Right lobe of liver (tissue), 6 donors: ENCODE results near the gene LGALS8. TPM values are rescaled to one million over a fixed set of nuclear protein-coding genes. Genes with fewer than 3 reads are reported as not detected.

Experiments used
- ATAC-seq, 4 donors: fragments of 200-7000 bp; cut with Tn5 transposase; one replicate each; pipeline ENCODE4 v1.9.1; 2020; ENCODE audit warnings: mild to moderate bottlenecking in 4 of 4, moderate library complexity in 4 of 4
- DNase-seq, 3 donors: peaks; one replicate each; pipeline ENCODE4 v3.0.0-alpha.2; 2020
- H3K27ac ChIP-seq, 3 donors: fragments of 200-600 bp; one replicate each; pipeline ENCODE4 v1.8.0; 2022
- H3K27me3 ChIP-seq, 2 donors: fragments of 200-600 bp; one replicate each; pipeline ENCODE4 v1.8.0; 2022
- H3K36me3 ChIP-seq, 4 donors: fragments of 200-600 bp; sonication (generic) in 1 of 4; one replicate each; pipeline versions ENCODE4 v1.5.1 to v1.8.0; 2017 to 2022; ENCODE audit warnings: control low read depth in 1 of 4
- H3K4me1 ChIP-seq, 4 donors: fragments of 200-600 bp; sonication (generic) in 1 of 4; one replicate each; pipeline versions ENCODE4 v1.5.1 to v1.8.0; 2017 to 2022; ENCODE audit warnings: control low read depth in 1 of 4
- H3K4me3 ChIP-seq, 3 donors: fragments of 200-600 bp; one replicate each; pipeline ENCODE4 v1.8.0; 2022
- H3K9me3 ChIP-seq, 4 donors: fragments of 200-600 bp; sonication (generic) in 1 of 4; one replicate each; pipeline versions ENCODE4 v1.5.1 to v1.8.0; 2017 to 2022; ENCODE audit warnings: control low read depth in 1 of 4
- CTCF ChIP-seq, 4 donors: fragments of 200-600 bp in 3 of 4; fragments of 450-650 bp in 1 of 4; IDR thresholded peaks; one replicate each; pipeline versions ENCODE4 v1.5.1 to v1.8.0; 2016 to 2022; ENCODE audit warnings: antibody characterized with exemption in 4 of 4, mild to moderate bottlenecking in 2 of 4
- POLR2A ChIP-seq: fragments of 450-650 bp; IDR thresholded peaks from one replicate; pipeline ENCODE4 v1.6.1; 2017; ENCODE audit warnings: antibody characterized with exemption, mild to moderate bottlenecking
- WGBS: methylation state at CpG from one replicate; pipeline ENCODE4 v1.1.6; 2018; ENCODE audit warnings: low coverage, low lambda C conversion rate; ENCODE audit not compliant: insufficient coverage; ENCODE audit errors: missing lambda C conversion rate; 5-methylcytosine and 5-hydroxymethylcytosine counted together
- intact Hi-C, 2 donors: fragments of 100-400 bp; cut with DNase I; formaldehyde crosslinking; loops; one replicate each; pipeline versions ENCODE4 v1.11.2 to v1.14.1; 2022
- total RNA-seq, 6 experiments: library from RNA; depleted of rRNA in 2 of 6; stranded (reverse); fragments of >200 nt in 2 of 6; fragmentation: NEBNext Ultra II Directional in 3 of 6; extraction: Animal tissue kit (Norgen Biotek cat#: 25700) in 3 of 6; gene quantifications; one replicate each; pipeline versions ENCODE4 v1.1.0 to v1.2.4, GENCODE V29; 2016 to 2023
- donor health status: DM: no; HTN: yes; CAD: no.
- donor health status: DM: no; HTN: no; CAD: no.
- donor health status: DM: no; HTN: no; CAD: no.
- donor health status: DM: no; HTN: yes; CAD: no.
- donor health status: DM: no; HTN: yes; CAD: no.

LGALS8 gene
- total RNA-seq, 6 experiments from 2014 or later: 30.4 to 69.3 (median 42.3) TPM

DNA sequence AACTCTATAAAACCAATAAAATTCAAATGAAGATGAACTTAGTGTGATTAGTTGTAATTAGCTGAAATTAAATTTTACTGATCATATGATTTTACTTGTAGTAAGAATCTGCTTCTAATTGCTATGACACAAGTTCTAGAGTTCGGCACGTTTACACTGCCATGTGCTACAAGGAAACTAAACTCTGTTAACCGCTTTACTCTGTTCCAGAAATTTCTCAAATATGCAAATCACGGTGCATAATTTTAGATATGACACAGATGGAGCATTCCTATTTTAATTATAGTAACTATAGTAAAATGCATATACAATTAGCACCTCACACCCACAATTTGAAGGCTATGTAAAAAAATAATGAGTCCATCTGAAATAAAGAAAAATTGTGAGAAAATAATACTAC is 65.7 kb downstream of the LGALS8 start:
- no peak for TF ChIP-seq CTCF (IDR thresholded peaks at IDR 0.05)
- TF ChIP-seq POLR2A: no peak
- no peak overlapping the region for H3K27ac ChIP-seq
- WGBS: 92% methylated on average over 4 of the region's 4 CpGs
- intact Hi-C loops: no loop called here
- no peak overlapping the region for H3K4me3 ChIP-seq
- H3K9me3 ChIP-seq: no peaks in the 10 kb centered on the region
- DNase-seq (no peak), ATAC-seq (no peak)
- H3K27me3 ChIP-seq: no peaks in the 10 kb centered on the region
- H3K36me3 ChIP-seq: peaks cover 0 to 85% (median 13%) of the 10 kb centered on the region in 4 donors
- H3K4me1 ChIP-seq: no peaks in the 10 kb centered on the region

DNA sequence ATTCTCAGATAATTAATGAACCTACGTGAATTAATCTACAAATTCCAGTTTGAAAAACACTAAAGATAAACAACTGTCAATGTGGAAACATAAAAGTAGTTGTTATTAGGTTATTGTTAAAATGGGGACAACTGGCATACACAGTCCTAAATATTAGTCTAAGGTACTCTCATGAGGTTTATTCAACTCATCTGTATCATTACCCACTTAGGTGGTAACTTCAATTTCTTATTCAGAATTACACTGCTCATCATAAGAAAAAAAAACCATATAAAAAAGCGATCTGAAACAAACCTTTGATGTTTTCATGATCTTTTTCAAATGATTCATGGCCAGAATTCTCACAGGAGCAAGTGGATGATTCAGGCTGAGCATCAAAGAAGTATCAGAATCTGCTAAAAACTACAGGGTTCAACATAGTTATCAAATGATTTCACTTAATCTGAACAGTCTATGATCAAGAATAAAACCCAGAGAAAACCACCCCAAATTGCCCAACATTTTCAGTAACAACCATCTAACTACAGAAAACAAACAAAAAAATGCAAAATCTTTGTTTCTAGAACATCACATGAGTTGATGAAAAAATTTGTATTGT is 66.9 kb downstream of the LGALS8 start:
- 91% methylated on average over 2 of the region's 2 CpGs for WGBS
- H3K36me3 ChIP-seq: peaks cover 0 to 85% (median 15%) of the 10 kb centered on the region in 4 donors
- DNase-seq (no peak), ATAC-seq (no peak)
- no peak overlapping the region for H3K4me3 ChIP-seq
- H3K4me1 ChIP-seq: no peaks in the 10 kb centered on the region
- intact Hi-C loops: no loop called here
- H3K27me3 ChIP-seq: no peaks in the 10 kb centered on the region
- TF ChIP-seq CTCF (IDR thresholded peaks at IDR 0.05): no peak
- no peak for TF ChIP-seq POLR2A
- H3K27ac ChIP-seq: no peak overlapping the region
- H3K9me3 ChIP-seq: no peaks in the 10 kb centered on the region

- H3K36me3 ChIP-seq: peaks cover 0 to 38% (median 0%) of the 10 kb centered on the region in 4 donors
- no peak for ATAC-seq
- H3K9me3 ChIP-seq: no peaks in the 10 kb centered on the region
- H3K27me3 ChIP-seq: no peaks in the 10 kb centered on the region
- intact Hi-C loops: no loop called here
- DNase-seq: no peak
- peaks cover 0 to 8% (median 0%) of the 10 kb centered on the region in 4 donors for H3K4me1 ChIP-seq
- H3K4me3 ChIP-seq: no peak overlapping the region
- no peak for TF ChIP-seq POLR2A
- no peak for TF ChIP-seq CTCF (IDR thresholded peaks at IDR 0.05)
- no peak overlapping the region for H3K27ac ChIP-seq
Observed at GRCh38 chr1:236602171-236602570, 78.4 kb downstream of the LGALS8 start.

Other genes with a start within 250 kb of the LGALS8 start
- gene ERO1B, start 242.0 kb upstream of the LGALS8 start, total RNA-seq: 10 to 100 TPM in 5 of 6 experiments, 1 to 10 TPM in 1; 8.0 to 22.5 (median 17.1) TPM
- 1 to 10 TPM in 1 of 6 experiments, under 1 TPM in 4, not detected in 1; 0.16 to 1.2 (median 0.26) TPM for gene EDARADD, start 129.7 kb upstream of the LGALS8 start, total RNA-seq
- gene HEATR1, start 80.5 kb downstream of the LGALS8 start, total RNA-seq: 10 to 100 TPM in 5 of 6 experiments, 1 to 10 TPM in 1; 7.0 to 14.1 (median 12.4) TPM
- 1 to 10 TPM in 1 of 6 experiments, under 1 TPM in 4, not detected in 1; 0.29 to 1.4 (median 0.58) TPM for gene ACTN2, start 162.5 kb downstream of the LGALS8 start, total RNA-seq